ENCODE data around the gene FXYD2. TPM values are rescaled to one million over a fixed set of nuclear protein-coding genes. Genes with fewer than 3 reads are reported as not detected.

The FXYD2 gene
- total and polyA plus RNA-seq, 2 of the 13 experiments (the other 11 are each of a cell fraction or from before 2014, with no cell fraction given) = 45.9 to 106 TPM

GRCh38 chr11:117857734-117858414 lies 33.3 kb upstream of the FXYD2 start:
- Histone ChIP-seq H4K20me1 (ENCODE audit: insufficient read depth, low read length) (no peaks in the 10 kb centered on the region), H3K4me3 (replicated peaks in 1 of 3; ENCODE audit: insufficient read depth in 1 of 3, low read depth in 2 of 3, low read length in 3 of 3) (no peak overlapping the region), H3K27ac (ENCODE audit: extremely low read length, insufficient read depth, low read length) (no peak overlapping the region), H3K79me2 (ENCODE audit: insufficient read depth, low read length) (no peaks in the 10 kb centered on the region), H3K9me3 (ENCODE audit: low read length) (no peaks in the 10 kb centered on the region), H3K4me2 (ENCODE audit: low read depth, low read length) (no peak overlapping the region), H2AFZ (ENCODE audit: low read length) (no peak overlapping the region), H3K9ac (ENCODE audit: insufficient read depth, low read depth, low read length) (no peak overlapping the region), H3K4me1 (ENCODE audit: insufficient read depth, low read length) (no peaks in the 10 kb centered on the region), H3K36me3 (replicated peaks in 1 of 2; ENCODE audit: control insufficient read depth in 1 of 2, insufficient read depth in 2 of 2, low read length in 2 of 2) (no peaks in the 10 kb centered on the region), H3K27me3 (ENCODE audit: control insufficient read depth in 1 of 2, insufficient read depth in 2 of 2, low read length in 2 of 2) (peaks cover 5 to 68% of the 10 kb centered on the region in 2 experiments; a peak in 4 of 5 replicates)
- ATAC-seq (no peak), DNase-seq (ENCODE audit: low spot score) (no peak), FAIRE-seq (no peak)
- in situ Hi-C loops (cut with HindIII; ENCODE audit: extremely low pct_ligation_motif_present, low pct_unique_long_range_greater_than_20kb) = no loop called here
- 3% methylated on average over 11 of the region's 11 CpGs for WGBS (ENCODE audit: low lambda C conversion rate)
- TF ChIP-seq PHF20 (CRISPR knock-in tag; IDR thresholded peaks at IDR 0.05) = no peak
- no peak for TF ChIP-seq EHMT2 (IDR thresholded peaks at IDR 0.05; ENCODE audit: borderline replicate concordance, low read depth, low read length)
- no peak for TF ChIP-seq BCL6 (CRISPR knock-in tag; IDR thresholded peaks at IDR 0.05)
- no peak for TF ChIP-seq HDAC2 (CRISPR knock-in tag; IDR thresholded peaks at IDR 0.05)
- TF ChIP-seq ZNF770 (CRISPR knock-in tag; IDR thresholded peaks at IDR 0.05) = no peak
- TF ChIP-seq TEAD3 (CRISPR knock-in tag; optimal IDR thresholded peaks at IDR 0.05; ENCODE audit: borderline replicate concordance) = no peak
- CTCF ChIA-PET (ENCODE audit: low intra/inter-chr PET ratio, low total read pairs) = no interaction called here
- intact Hi-C loops (cut with micrococcal nuclease; ENCODE audit: unreplicated experiment) = no loop called here
- no TSS peak for BruUV-seq (replicated peaks)
- POLR2A ChIA-PET = no interaction called here

All from HepG2 (cell line).